HG03103 (cell line): ENCODE measurements around the gene TPM2.
"Not testable (repeated sequence)": the region's sequence is repeated elsewhere in the genome, so short reads cannot be mapped to it uniquely, and the experiment has no call there.

Source experiments
- ATAC-seq: cut with Tn5 transposase; IDR thresholded peaks from one replicate; pipeline ENCODE4 v1.9.1; 2021; ENCODE audit warnings: low read depth; ENCODE audit not compliant: unreplicated experiment

Gene TPM2

DNA sequence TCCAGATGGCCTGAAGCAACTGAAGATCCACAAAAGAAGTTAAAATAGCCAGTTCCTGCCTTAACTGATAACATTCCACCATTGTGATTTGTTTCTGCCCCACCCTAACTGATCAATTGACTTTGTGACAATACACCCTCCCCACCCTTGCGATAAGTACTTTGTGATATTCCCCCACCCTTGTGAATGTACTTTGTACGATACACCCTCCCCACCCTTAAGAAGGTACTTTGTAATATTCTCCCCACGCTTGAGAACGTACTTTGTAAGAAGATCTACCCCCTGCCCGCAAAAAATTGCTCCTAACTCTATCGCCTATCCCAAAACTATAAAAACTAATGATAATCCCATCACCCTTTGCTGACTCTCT, 52.9 kb downstream of the TPM2 start:
- ATAC-seq = not testable (repeated sequence)

DNA sequence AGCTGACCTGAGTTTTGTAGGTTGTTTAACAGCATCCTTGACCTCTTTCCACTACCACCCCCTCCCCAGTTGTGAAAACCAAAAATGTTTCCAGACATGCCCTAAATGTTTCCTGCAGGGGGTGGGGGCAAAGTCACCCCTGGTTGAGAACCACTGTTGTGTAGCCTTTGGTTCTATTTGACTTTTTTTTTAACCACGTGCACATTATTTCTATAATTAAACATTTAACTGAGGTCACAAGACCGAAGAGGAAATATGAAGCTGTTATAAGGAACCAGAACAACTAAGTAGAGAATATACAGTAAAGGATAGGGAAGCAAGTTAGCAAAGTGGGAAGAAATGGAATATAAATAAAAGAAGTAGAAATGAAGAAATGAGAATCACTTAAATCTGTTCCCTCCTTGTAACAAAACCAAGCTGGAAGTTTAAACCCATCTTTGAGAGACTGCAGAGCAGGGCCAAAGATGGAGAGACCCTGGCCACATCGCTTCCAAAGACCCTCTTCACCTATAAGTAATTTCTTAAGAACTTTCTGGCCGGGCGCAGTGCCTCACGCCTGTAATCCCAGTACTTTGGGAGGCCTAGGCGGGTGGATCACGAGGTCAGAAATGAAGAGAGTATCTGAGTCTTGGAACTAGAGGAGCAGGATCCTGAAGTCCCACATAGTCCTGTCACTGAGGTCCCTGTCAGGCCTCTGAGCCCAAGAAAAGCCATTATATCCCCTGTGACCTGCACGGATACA, 53.4 kb downstream of the TPM2 start:
- no peak for ATAC-seq

DNA sequence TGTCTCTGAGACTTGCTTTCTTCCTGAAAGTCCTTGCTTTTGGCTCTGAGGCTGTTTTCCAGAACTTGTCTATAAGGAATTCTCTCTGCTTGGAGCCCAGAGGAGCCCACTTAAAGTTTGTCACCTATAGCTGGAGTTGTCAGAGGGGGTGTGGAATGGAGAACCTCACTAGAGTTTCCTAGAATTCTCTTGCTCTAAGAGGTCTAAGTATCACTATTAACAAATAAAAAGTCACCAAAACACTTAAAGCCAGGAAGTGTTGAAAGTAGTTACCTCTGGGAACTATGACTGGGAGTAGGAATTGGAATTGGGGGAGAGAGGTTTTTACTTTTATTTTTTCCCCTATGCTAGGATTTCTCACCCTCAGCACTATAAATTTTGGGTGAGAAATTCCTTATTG, 54.0 kb downstream of the TPM2 start:
- no peak for ATAC-seq
